ENCODE data around the gene PRKACB. TPM values are rescaled to one million over a fixed set of nuclear protein-coding genes. Genes with fewer than 3 reads are reported as not detected.

The PRKACB gene
- total RNA-seq, 1 experiment from 2014 or later, result 28.5 TPM

DNA sequence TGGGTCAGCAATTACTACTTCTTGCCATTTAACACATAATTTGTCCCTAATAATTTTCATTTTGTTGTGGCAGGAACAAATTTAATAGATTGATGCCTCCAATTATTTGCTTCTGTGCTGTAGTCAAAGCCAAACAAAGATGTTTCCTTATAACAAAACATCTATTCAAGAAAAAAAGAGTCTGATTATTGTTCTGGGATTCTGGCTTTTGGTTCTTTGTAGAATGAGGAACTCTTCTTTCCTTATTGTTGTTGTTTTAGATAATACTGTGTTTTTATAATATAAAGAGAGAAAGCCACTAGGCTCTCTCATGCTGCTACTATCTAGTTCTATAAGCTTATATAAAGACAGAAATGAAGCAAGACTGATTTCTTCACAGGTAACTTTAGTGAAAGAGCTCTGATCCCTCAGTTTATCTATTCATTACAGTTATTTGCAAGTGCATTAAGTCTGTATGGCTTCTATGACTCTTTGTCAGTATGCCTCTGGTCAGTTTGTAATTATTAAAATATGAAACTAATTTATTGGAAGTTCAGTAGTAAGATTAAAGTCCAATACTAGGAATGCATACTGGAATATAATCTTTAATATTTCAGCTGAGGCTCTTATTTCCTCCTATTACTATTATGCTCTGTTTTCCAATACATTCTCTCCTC, 37.4 kb downstream of the PRKACB start:
- TF ChIP-seq, protein P1, sequence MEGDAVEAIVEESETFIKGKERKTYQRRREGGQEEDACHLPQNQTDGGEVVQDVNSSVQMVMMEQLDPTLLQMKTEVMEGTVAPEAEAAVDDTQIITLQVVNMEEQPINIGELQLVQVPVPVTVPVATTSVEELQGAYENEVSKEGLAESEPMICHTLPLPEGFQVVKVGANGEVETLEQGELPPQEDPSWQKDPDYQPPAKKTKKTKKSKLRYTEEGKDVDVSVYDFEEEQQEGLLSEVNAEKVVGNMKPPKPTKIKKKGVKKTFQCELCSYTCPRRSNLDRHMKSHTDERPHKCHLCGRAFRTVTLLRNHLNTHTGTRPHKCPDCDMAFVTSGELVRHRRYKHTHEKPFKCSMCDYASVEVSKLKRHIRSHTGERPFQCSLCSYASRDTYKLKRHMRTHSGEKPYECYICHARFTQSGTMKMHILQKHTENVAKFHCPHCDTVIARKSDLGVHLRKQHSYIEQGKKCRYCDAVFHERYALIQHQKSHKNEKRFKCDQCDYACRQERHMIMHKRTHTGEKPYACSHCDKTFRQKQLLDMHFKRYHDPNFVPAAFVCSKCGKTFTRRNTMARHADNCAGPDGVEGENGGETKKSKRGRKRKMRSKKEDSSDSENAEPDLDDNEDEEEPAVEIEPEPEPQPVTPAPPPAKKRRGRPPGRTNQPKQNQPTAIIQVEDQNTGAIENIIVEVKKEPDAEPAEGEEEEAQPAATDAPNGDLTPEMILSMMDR (IDR thresholded peaks at IDR 0.05; ENCODE audit: unreplicated experiment), result no peak
- CTCF ChIA-PET, result interaction anchor here (0.6 to 1.4 kb wide), 2 partner anchors 37 to 185 kb away, joined by 3 read pairs; no protein-coding TSS in a partner anchor
- H3K27me3 Mint-ChIP-seq (ENCODE audit: unreplicated experiment), result no peaks in the 10 kb centered on the region
- no peaks in the 10 kb centered on the region for H3K9me3 Mint-ChIP-seq (ENCODE audit: low read depth, unreplicated experiment)
- no peak overlapping the region for H3K4me3 Mint-ChIP-seq (ENCODE audit: low read depth, unreplicated experiment)
- H3K27ac Mint-ChIP-seq (ENCODE audit: unreplicated experiment), result no peak overlapping the region
- H3K4me1 Mint-ChIP-seq (ENCODE audit: low read depth, unreplicated experiment), result peaks cover 5% of the 10 kb centered on the region
- no peak for DNase-seq
- BruUV-seq (replicated peaks), result no TSS peak
- intact Hi-C loops (cut with micrococcal nuclease; ENCODE audit: unreplicated experiment), result no loop called here
- no peaks in the 10 kb centered on the region for H3K36me3 Mint-ChIP-seq (ENCODE audit: insufficient read depth, unreplicated experiment)

DNA sequence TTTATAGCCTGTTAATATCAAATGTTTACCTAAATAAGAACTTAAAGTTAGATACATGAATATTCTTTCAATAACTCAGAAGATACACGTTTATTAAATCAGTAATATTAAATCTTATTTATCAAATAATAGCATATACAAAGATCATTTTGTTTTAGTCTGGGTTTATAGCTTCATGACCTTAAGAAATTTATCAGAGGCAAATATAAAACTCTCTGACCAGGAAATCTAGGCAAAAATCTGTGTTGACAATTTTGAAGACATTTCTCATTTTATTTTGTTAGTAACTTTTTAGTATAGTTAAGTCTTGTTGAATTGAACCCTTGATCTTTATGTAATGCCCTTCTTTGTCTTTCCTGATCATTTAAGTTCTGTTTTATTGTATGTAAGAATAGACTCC, 46.4 kb downstream of the PRKACB start:
- no peak overlapping the region for H3K4me3 Mint-ChIP-seq (ENCODE audit: low read depth, unreplicated experiment)
- H3K27ac Mint-ChIP-seq (ENCODE audit: unreplicated experiment), result no peak overlapping the region
- CTCF ChIA-PET, result no interaction called here
- H3K27me3 Mint-ChIP-seq (ENCODE audit: unreplicated experiment), result no peaks in the 10 kb centered on the region
- intact Hi-C loops (cut with micrococcal nuclease; ENCODE audit: unreplicated experiment), result no loop called here
- no peaks in the 10 kb centered on the region for H3K4me1 Mint-ChIP-seq (ENCODE audit: low read depth, unreplicated experiment)
- no peak for DNase-seq
- H3K9me3 Mint-ChIP-seq (ENCODE audit: low read depth, unreplicated experiment), result peaks cover 8% of the 10 kb centered on the region
- TF ChIP-seq, protein P1 (IDR thresholded peaks at IDR 0.05; ENCODE audit: unreplicated experiment), result no peak
- no peaks in the 10 kb centered on the region for H3K36me3 Mint-ChIP-seq (ENCODE audit: insufficient read depth, unreplicated experiment)
- no TSS peak for BruUV-seq (replicated peaks)

DNA sequence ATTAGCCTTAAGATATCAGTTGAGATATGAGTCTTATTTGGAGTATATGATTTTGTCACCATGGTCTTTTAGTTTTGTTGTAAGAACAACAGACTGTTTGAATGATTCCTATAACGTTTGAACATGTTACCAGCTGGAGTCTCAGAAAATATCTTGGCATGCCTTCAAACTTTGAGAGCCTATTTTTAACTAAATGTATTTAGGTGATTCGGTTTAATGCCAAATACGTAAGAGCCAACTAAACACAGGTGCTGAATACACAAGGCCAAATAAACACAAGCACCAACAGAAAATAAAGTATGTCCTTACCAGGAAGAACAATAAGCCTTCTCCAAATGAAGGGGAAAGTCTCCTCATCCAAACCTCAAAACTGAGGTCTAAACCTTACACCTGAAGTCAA, 48.6 kb downstream of the PRKACB start:
- Mint-ChIP-seq H3K4me1 (ENCODE audit: low read depth, unreplicated experiment) (no peaks in the 10 kb centered on the region), H3K27ac (ENCODE audit: unreplicated experiment) (no peak overlapping the region), H3K4me3 (ENCODE audit: low read depth, unreplicated experiment) (no peak overlapping the region), H3K27me3 (ENCODE audit: unreplicated experiment) (no peaks in the 10 kb centered on the region), H3K36me3 (ENCODE audit: insufficient read depth, unreplicated experiment) (no peaks in the 10 kb centered on the region), H3K9me3 (ENCODE audit: low read depth, unreplicated experiment) (peaks cover 8% of the 10 kb centered on the region)
- intact Hi-C loops (cut with micrococcal nuclease; ENCODE audit: unreplicated experiment), result no loop called here
- no TSS peak for BruUV-seq (replicated peaks)
- no peak for DNase-seq
- CTCF ChIA-PET, result no interaction called here
- TF ChIP-seq, protein P1 (IDR thresholded peaks at IDR 0.05; ENCODE audit: unreplicated experiment), result no peak

DNA sequence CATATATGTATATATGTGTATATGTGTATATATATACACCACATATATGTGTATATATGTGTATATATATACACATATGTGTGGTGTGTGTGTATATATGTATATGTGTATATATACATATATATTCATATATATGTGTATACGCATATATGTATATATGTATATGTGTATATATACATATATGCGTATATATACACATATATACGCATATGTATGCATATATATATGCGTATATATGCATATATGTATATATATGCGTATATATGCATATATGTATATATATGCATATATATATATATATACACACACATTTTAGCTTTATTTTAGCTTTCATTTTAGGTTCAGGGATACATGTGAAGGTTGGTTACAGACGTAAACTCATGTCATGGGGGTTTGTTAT, 54.8 kb downstream of the PRKACB start:
- H3K27ac Mint-ChIP-seq (ENCODE audit: unreplicated experiment), result no peak overlapping the region
- peaks cover 2% of the 10 kb centered on the region for H3K9me3 Mint-ChIP-seq (ENCODE audit: low read depth, unreplicated experiment)
- H3K27me3 Mint-ChIP-seq (ENCODE audit: unreplicated experiment), result no peaks in the 10 kb centered on the region
- no peak overlapping the region for H3K4me3 Mint-ChIP-seq (ENCODE audit: low read depth, unreplicated experiment)
- no peaks in the 10 kb centered on the region for H3K36me3 Mint-ChIP-seq (ENCODE audit: insufficient read depth, unreplicated experiment)
- TF ChIP-seq, protein P1 (IDR thresholded peaks at IDR 0.05; ENCODE audit: unreplicated experiment), result no peak
- no peak for DNase-seq
- intact Hi-C loops (cut with micrococcal nuclease; ENCODE audit: unreplicated experiment), result no loop called here
- H3K4me1 Mint-ChIP-seq (ENCODE audit: low read depth, unreplicated experiment), result no peaks in the 10 kb centered on the region
- BruUV-seq (replicated peaks), result no TSS peak
- CTCF ChIA-PET, result no interaction called here
